MCF 10A (cell line): Measurements from ENCODE around the gene SOX5. TPM values are rescaled to one million over a fixed set of nuclear protein-coding genes. Genes with fewer than 3 reads are reported as not detected.

Experiments
- BruUV-seq: library from RNA; stranded (reverse); fragments of 400-500 nt; replicated peaks from 2 replicates; lab custom pipeline; 2021; lab: Mats Ljungman, UMichigan
- CTCF ChIA-PET: fragments of 300-600 bp; sonication (Branson Sonifier 250); formaldehyde crosslinking; extraction: SDS; loops from one replicate; lab custom pipeline; 2021; ENCODE audit warnings: antibody characterized with exemption, inconsistent platforms; lab: Yijun Ruan, JAX
- POLR2A ChIA-PET: fragments of 300-600, 350-650 bp; sonication (Branson Sonifier 250); formaldehyde crosslinking; extraction: SDS; loops from one replicate; lab custom pipeline; 2020; ENCODE audit warnings: antibody characterized with exemption, inconsistent platforms; lab: Yijun Ruan, JAX
- DNase-seq: peaks from one replicate; pipeline ENCODE4 v3.0.0-alpha.2; 2018; ENCODE audit not compliant: unreplicated experiment
- H3K27ac Mint-ChIP-seq: one replicate; pipeline ENCODE4 v1.8.0; 2022; ENCODE audit warnings: mild to moderate bottlenecking, low read depth, mixed read lengths; ENCODE audit not compliant: unreplicated experiment
- H3K27me3 Mint-ChIP-seq: one replicate; pipeline ENCODE4 v1.8.0; 2022; ENCODE audit warnings: mixed read lengths; ENCODE audit not compliant: insufficient read depth, unreplicated experiment
- H3K36me3 Mint-ChIP-seq: one replicate; pipeline ENCODE4 v1.8.0; 2022; ENCODE audit warnings: mild to moderate bottlenecking, moderate library complexity, mixed read lengths; ENCODE audit not compliant: insufficient read depth, unreplicated experiment
- H3K4me1 Mint-ChIP-seq: one replicate; pipeline ENCODE4 v1.8.0; 2022; ENCODE audit warnings: mixed read lengths; ENCODE audit not compliant: insufficient read depth, unreplicated experiment
- H3K4me3 Mint-ChIP-seq: one replicate; pipeline ENCODE4 v1.8.0; 2022; ENCODE audit warnings: mild to moderate bottlenecking, moderate library complexity, mixed read lengths; ENCODE audit not compliant: unreplicated experiment
- H3K9me3 Mint-ChIP-seq: one replicate; pipeline ENCODE4 v1.8.0; 2022; ENCODE audit warnings: mixed read lengths; ENCODE audit not compliant: unreplicated experiment
- intact Hi-C: fragments of 100-400 bp; cut with micrococcal nuclease; formaldehyde crosslinking; loops from 2 replicates; pipeline ENCODE4 v1.14.1; 2022
- total RNA-seq: library from RNA; stranded (reverse); gene quantifications from 2 replicates; pipeline ENCODE4 v1.2.3, GENCODE V29; 2022
- TF ChIP-seq, protein P1 (sequence below): fragments of 200-600 bp; IDR thresholded peaks from one replicate; pipeline ENCODE4 v1.8.0; 2022; ENCODE audit warnings: antibody characterized with exemption, mild to moderate bottlenecking; ENCODE audit not compliant: unreplicated experiment

The SOX5 gene
- total RNA-seq, 1 experiment from 2014 or later, result 0.91 TPM

DNA sequence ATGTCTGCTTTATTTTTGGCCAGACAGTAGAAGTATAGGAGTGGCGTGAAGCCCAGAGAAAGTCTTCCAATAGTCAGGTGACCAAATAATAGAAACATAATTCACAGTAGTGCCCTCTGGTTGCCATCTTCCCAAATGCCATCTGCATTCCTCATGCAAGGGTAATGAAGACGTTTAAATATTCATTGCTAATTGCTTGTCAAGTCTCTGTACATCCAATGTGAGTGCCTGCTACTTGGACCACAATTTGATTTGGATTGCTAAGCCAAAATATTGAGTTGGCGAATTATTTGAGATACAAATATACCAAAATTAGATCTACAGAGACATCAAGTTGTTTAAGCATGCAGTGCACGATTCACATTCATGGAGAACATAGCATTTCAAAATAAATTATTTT, 402.7 kb downstream of the SOX5 start:
- no TSS peak for BruUV-seq
- Mint-ChIP-seq H3K4me1 (no peaks in the 10 kb centered on the region), H3K4me3 (no peak overlapping the region), H3K9me3 (no peaks in the 10 kb centered on the region), H3K27me3 (peaks cover 17% of the 10 kb centered on the region), H3K36me3 (no peaks in the 10 kb centered on the region), H3K27ac (no peak overlapping the region)
- POLR2A ChIA-PET, result no interaction called here
- DNase-seq, result no peak
- intact Hi-C loops, result no loop called here
- CTCF ChIA-PET, result no interaction called here
- TF ChIP-seq, protein P1, sequence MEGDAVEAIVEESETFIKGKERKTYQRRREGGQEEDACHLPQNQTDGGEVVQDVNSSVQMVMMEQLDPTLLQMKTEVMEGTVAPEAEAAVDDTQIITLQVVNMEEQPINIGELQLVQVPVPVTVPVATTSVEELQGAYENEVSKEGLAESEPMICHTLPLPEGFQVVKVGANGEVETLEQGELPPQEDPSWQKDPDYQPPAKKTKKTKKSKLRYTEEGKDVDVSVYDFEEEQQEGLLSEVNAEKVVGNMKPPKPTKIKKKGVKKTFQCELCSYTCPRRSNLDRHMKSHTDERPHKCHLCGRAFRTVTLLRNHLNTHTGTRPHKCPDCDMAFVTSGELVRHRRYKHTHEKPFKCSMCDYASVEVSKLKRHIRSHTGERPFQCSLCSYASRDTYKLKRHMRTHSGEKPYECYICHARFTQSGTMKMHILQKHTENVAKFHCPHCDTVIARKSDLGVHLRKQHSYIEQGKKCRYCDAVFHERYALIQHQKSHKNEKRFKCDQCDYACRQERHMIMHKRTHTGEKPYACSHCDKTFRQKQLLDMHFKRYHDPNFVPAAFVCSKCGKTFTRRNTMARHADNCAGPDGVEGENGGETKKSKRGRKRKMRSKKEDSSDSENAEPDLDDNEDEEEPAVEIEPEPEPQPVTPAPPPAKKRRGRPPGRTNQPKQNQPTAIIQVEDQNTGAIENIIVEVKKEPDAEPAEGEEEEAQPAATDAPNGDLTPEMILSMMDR, result no peak

DNA sequence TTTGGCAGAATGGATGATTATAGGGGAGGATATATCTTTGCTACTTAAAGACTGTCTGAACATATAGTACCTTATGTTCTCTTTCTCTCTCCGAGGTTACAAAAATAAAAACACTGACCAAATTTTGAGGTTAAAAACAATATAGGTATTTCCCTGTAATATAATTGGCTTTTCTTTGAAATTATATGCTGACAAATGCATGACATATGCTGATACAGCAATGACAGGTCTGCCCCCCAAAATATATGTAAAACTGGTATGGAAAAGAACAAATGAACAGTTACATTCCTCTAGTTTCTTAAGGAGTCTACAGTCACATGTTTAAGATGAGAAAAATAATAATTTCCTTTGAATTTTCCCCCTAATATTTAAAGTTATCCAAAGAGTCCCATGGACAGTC, 405.7 kb downstream of the SOX5 start:
- Mint-ChIP-seq H3K9me3 (no peaks in the 10 kb centered on the region), H3K4me1 (no peaks in the 10 kb centered on the region), H3K4me3 (no peak overlapping the region), H3K27ac (no peak overlapping the region), H3K27me3 (no peaks in the 10 kb centered on the region), H3K36me3 (no peaks in the 10 kb centered on the region)
- POLR2A ChIA-PET, result no interaction called here
- no TSS peak for BruUV-seq
- TF ChIP-seq, protein P1, result no peak
- intact Hi-C loops, result no loop called here
- CTCF ChIA-PET, result no interaction called here
- DNase-seq, result no peak

GRCh38 chr12:23542187-23542586, 407.3 kb downstream of the SOX5 start:
- Mint-ChIP-seq H3K4me3 (no peak overlapping the region), H3K4me1 (no peaks in the 10 kb centered on the region), H3K27ac (no peak overlapping the region), H3K9me3 (no peaks in the 10 kb centered on the region), H3K27me3 (no peaks in the 10 kb centered on the region), H3K36me3 (no peaks in the 10 kb centered on the region)
- no TSS peak for BruUV-seq
- ChIA-PET POLR2A (no interaction called here), CTCF (no interaction called here)
- TF ChIP-seq, protein P1, result no peak
- intact Hi-C loops, result no loop called here
- DNase-seq, result no peak

GRCh38 chr12:23540572-23540971, 408.9 kb downstream of the SOX5 start:
- no peak overlapping the region for H3K27ac Mint-ChIP-seq
- no peak for DNase-seq
- intact Hi-C loops, result no loop called here
- TF ChIP-seq, protein P1, result no peak
- no peaks in the 10 kb centered on the region for H3K36me3 Mint-ChIP-seq
- no peaks in the 10 kb centered on the region for H3K4me1 Mint-ChIP-seq
- ChIA-PET CTCF (no interaction called here), POLR2A (no interaction called here)
- H3K4me3 Mint-ChIP-seq, result no peak overlapping the region
- H3K9me3 Mint-ChIP-seq, result no peaks in the 10 kb centered on the region
- BruUV-seq, result no TSS peak
- H3K27me3 Mint-ChIP-seq, result no peaks in the 10 kb centered on the region
